ENCODE data around the gene ANKRD18B.
"Not testable (repeated sequence)": the region's sequence is repeated elsewhere in the genome, so short reads cannot be mapped to it uniquely, and the experiment has no call there.

DNA sequence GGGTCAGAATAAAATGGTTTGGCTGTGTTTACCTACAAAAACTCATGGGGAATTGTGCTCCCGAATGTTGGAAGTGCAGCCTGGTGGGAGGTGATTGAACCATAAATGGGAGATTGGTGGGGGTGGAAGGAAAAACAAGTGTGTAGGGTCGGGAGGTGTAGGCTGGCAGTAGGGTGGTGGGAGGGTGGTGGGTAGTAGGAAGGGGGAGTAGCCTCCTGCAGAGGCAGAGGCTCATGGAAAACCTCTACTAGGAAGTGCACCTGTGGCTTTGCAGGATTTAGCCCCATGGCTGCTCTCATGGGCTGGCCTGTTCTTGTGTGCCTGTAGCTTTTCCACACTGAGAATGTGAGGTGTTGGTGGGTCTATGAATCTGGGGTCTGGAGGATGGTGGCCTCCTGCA is 63.7 kb downstream of the ANKRD18B start:
- TF ChIP-seq, protein P1, sequence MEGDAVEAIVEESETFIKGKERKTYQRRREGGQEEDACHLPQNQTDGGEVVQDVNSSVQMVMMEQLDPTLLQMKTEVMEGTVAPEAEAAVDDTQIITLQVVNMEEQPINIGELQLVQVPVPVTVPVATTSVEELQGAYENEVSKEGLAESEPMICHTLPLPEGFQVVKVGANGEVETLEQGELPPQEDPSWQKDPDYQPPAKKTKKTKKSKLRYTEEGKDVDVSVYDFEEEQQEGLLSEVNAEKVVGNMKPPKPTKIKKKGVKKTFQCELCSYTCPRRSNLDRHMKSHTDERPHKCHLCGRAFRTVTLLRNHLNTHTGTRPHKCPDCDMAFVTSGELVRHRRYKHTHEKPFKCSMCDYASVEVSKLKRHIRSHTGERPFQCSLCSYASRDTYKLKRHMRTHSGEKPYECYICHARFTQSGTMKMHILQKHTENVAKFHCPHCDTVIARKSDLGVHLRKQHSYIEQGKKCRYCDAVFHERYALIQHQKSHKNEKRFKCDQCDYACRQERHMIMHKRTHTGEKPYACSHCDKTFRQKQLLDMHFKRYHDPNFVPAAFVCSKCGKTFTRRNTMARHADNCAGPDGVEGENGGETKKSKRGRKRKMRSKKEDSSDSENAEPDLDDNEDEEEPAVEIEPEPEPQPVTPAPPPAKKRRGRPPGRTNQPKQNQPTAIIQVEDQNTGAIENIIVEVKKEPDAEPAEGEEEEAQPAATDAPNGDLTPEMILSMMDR (IDR thresholded peaks at IDR 0.05; ENCODE audit: low read length) = not testable (repeated sequence)
- TF ChIP-seq EZH2 (IDR thresholded peaks at IDR 0.05; ENCODE audit: borderline replicate concordance, low read length) = not testable (repeated sequence)
